ENCODE data around the gene MICALL2. TPM values are rescaled to one million over a fixed set of nuclear protein-coding genes. Genes with fewer than 3 reads are reported as not detected.

Gene MICALL2
- total RNA-seq, 4 donors from 2014 or later = 9.1 to 18.3 (median 14.6) TPM

DNA sequence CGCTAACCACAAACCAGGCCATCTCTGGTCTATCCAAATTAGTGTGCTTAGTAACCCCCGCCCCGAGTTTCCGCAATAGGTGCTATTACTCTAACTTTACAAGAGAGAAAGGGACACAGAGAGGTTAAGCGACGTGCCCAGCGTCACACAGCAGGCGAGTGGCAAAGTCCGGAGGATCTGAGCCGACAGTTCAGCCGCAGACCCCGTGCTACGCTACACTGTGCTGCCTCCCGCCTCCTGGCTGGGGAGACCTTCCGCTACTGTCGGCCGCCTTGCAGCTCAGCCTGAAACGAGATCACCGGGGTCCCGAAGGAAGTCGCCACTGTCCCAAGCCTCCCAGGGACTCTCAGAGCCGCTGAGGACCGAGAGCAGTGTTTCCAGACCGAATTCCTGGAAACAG lies 44.1 kb upstream of the MICALL2 start:
- TF ChIP-seq POLR2A (IDR thresholded peaks at IDR 0.05; ENCODE audit: low read depth) (no peak), POLR2AphosphoS5 (IDR thresholded peaks at IDR 0.05) (no peak)
- Histone ChIP-seq H3K36me3 (peaks cover 24 to 47% (median 45%) of the 10 kb centered on the region in 4 donors), H3K4me3 (peak overlapping the region; percentile 95 to 100 (median 98)), H3K27ac (replicated peaks in 1 of 4) (peak overlapping the region in 2 of 4 donors; percentile 71 to 78), H3K9me3 (no peaks in the 10 kb centered on the region), H3K4me1 (peaks cover 20 to 41% (median 39%) of the 10 kb centered on the region in 4 donors), H3K27me3 (no peaks in the 10 kb centered on the region)
- 26% methylated on average over 23 of the region's 24 CpGs for WGBS
- intact Hi-C loops (cut with DNase I) = loop anchor here (5.0 kb wide), 1 partner anchor 69 kb away; the partner anchor contains the start of gene PSMG3
- DNase-seq (ENCODE audit: extremely low spot score) = no peak

DNA sequence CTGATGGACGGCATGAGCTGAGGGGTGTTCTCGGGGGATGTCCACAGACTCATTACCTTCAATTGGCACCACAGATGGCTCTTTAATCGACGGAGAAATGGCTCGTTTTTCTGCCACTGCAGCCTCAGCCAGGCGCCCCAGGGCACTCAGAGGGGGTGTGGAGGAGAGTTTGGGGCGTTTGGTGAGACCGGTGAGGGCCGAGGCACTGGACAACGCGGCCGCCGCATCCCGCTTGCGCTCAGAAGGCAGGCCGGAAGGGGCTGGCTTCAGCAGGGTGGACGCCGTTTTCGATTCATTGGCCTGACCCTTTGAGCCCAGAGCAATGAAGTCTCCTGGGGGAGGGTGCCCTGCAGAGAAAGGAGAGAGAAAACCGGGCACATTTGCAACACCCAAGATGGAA lies 43.6 kb upstream of the MICALL2 start:
- peaks cover 29 to 52% (median 51%) of the 10 kb centered on the region in 4 donors for H3K36me3 ChIP-seq
- peaks cover 20 to 41% (median 39%) of the 10 kb centered on the region in 4 donors for H3K4me1 ChIP-seq
- no peaks in the 10 kb centered on the region for H3K9me3 ChIP-seq
- peak overlapping the region; percentile 95 to 100 (median 98) for H3K4me3 ChIP-seq
- DNase-seq (ENCODE audit: extremely low spot score) = no peak
- 82% methylated on average over 19 of the region's 20 CpGs for WGBS
- no peak overlapping the region for H3K27ac ChIP-seq (replicated peaks in 1 of 4)
- TF ChIP-seq POLR2A (IDR thresholded peaks at IDR 0.05; ENCODE audit: low read depth) (no peak), EP300 (IDR thresholded peaks at IDR 0.05) (no peak), POLR2AphosphoS5 (IDR thresholded peaks at IDR 0.05) (no peak)
- TF ChIP-seq, protein P1, sequence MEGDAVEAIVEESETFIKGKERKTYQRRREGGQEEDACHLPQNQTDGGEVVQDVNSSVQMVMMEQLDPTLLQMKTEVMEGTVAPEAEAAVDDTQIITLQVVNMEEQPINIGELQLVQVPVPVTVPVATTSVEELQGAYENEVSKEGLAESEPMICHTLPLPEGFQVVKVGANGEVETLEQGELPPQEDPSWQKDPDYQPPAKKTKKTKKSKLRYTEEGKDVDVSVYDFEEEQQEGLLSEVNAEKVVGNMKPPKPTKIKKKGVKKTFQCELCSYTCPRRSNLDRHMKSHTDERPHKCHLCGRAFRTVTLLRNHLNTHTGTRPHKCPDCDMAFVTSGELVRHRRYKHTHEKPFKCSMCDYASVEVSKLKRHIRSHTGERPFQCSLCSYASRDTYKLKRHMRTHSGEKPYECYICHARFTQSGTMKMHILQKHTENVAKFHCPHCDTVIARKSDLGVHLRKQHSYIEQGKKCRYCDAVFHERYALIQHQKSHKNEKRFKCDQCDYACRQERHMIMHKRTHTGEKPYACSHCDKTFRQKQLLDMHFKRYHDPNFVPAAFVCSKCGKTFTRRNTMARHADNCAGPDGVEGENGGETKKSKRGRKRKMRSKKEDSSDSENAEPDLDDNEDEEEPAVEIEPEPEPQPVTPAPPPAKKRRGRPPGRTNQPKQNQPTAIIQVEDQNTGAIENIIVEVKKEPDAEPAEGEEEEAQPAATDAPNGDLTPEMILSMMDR (IDR thresholded peaks at IDR 0.05) = no peak
- intact Hi-C loops (cut with DNase I) = loop anchor here (5.0 kb wide), 1 partner anchor 69 kb away; the partner anchor contains the start of gene PSMG3
- no peaks in the 10 kb centered on the region for H3K27me3 ChIP-seq

DNA sequence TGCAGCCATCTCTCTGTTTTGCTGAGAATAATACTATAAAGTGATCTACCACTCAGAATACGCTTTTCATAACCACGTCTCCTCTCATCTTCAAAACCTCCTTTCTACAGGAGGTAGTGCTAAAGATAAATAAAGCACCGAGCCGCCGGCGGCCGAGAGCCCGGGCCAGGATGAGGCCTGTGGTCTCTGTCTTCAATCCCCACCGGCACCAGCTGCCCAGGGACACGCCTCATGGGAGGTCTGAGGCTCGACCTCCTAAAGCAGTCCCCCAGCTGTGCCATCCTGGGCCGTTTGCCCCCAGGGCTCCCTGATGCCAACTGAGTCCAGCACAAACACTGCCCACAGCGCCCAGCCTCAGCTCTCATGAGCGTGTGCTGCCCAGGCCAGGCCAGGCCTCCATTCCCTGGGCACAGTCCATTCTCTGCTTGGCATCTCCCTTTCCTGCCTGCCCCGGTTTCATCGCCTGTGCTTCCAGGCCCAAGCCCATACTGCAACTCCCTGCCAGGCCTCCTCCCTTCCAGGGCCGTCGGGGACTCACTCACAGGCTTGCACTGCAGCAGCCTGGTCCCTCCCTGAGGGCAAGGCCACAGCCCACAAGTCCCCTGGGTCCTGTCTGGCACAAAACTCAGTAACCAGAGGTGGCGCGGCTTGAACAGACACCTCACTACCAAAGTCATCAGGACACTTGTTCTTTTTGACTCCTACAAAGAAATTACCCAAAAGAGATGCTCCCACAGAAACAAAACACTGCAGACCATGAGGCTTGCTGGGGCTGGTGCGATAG lies 42.4 kb upstream of the MICALL2 start:
- Histone ChIP-seq H3K9me3 (no peaks in the 10 kb centered on the region), H3K4me3 (no peak overlapping the region), H3K4me1 (peaks cover 20 to 38% (median 34%) of the 10 kb centered on the region in 4 donors), H3K27ac (replicated peaks in 1 of 4) (no peak overlapping the region), H3K27me3 (no peaks in the 10 kb centered on the region), H3K36me3 (peaks cover 41 to 64% (median 62%) of the 10 kb centered on the region in 4 donors)
- intact Hi-C loops (cut with DNase I) = loop anchor here (5.0 kb wide), 1 partner anchor 71 kb away; the partner anchor contains the start of gene PSMG3
- TF ChIP-seq EP300 (IDR thresholded peaks at IDR 0.05) = no peak
- TF ChIP-seq, protein P1 (IDR thresholded peaks at IDR 0.05) = no peak
- TF ChIP-seq POLR2AphosphoS5 (IDR thresholded peaks at IDR 0.05) = no peak
- TF ChIP-seq POLR2A (IDR thresholded peaks at IDR 0.05; ENCODE audit: low read depth) = no peak
- DNase-seq (ENCODE audit: extremely low spot score) = no peak
- 87% methylated on average over 14 of the region's 21 CpGs for WGBS

DNA sequence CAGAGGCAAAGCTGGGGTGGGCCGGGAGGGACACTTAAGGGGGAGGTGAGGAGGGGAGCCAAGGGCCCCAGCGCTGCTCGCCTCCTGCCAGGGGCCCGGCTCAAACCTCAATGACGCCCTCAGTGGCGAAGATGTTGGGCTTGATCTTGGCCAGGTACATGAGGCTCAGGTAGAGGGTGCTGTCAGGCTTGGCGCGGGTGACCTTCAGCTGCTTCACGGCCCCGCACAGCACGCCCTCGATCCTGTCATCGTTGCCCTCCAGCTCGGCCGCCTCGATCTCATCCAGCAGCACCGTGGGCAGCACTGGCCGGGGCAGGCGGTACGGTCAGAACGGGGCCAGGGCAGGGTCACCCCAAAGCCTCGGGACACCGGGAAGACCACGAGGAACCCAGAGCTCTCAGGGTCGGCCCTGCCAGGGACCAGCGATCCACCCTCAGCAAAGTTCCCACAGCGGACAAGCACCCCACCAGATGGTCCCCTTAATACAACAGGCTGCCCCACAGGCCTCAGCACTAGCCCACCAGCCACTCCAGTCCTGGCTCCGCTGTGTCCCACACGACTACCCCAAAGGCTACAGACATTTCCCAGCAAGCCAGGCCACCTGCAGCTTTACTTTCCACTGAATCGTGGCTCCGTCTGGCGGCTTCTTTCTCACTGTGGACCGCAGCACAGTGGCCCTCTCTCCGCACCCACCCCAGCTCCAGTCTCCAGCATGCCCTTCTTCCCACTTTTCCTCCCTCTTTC lies 41.0 kb upstream of the MICALL2 start:
- Histone ChIP-seq H3K36me3 (peaks cover 48 to 78% (median 77%) of the 10 kb centered on the region in 4 donors), H3K9me3 (no peaks in the 10 kb centered on the region), H3K27me3 (no peaks in the 10 kb centered on the region), H3K4me3 (no peak overlapping the region), H3K4me1 (peaks cover 20 to 34% (median 33%) of the 10 kb centered on the region in 4 donors), H3K27ac (replicated peaks in 1 of 4) (no peak overlapping the region)
- DNase-seq (ENCODE audit: extremely low spot score) = no peak
- 94% methylated on average over 32 of the region's 34 CpGs for WGBS
- intact Hi-C loops (cut with DNase I) = loop anchor here (5.0 kb wide), 1 partner anchor 72 kb away; the partner anchor contains the start of gene PSMG3
- TF ChIP-seq, protein P1 (IDR thresholded peaks at IDR 0.05) = no peak
- TF ChIP-seq EP300 (IDR thresholded peaks at IDR 0.05) = no peak
- TF ChIP-seq POLR2A (IDR thresholded peaks at IDR 0.05; ENCODE audit: low read depth) = no peak
- TF ChIP-seq POLR2AphosphoS5 (IDR thresholded peaks at IDR 0.05) = no peak
